Stimulated activated naive CD8-positive, alpha-beta T cell treated with anti-CD3 and anti-CD28 coated beads, Interleukin-15, Interleukin-2, amounts not matched to agents 100 U/mL and 50 U/mL, for 24 hours (primary cell): ENCODE measurements around the gene FHIT.

Experiments used
- ATAC-seq: fragments of 150-1000 bp; cut with Tn5 transposase; one replicate; pipeline ENCODE4 v1.10.0; 2021
- DNase-seq: peaks from one replicate; pipeline ENCODE4 v3.0.0; 2021

Gene FHIT

GRCh38 chr3:60839246-60839645 is 412.0 kb downstream of the FHIT start:
- DNase-seq (no peak), ATAC-seq (no peak)

GRCh38 chr3:60835796-60836195 is 415.5 kb downstream of the FHIT start:
- ATAC-seq (no peak), DNase-seq (no peak)

GRCh38 chr3:60829058-60829457 is 422.2 kb downstream of the FHIT start:
- no peak for ATAC-seq

GRCh38 chr3:60827666-60828065 is 423.6 kb downstream of the FHIT start:
- DNase-seq = no peak
- no peak for ATAC-seq

More at GRCh38 chr3:60829058-60829457, 422.2 kb downstream of the FHIT start:
- no peak for DNase-seq

- ATAC-seq = no peak
- DNase-seq = no peak
These were observed 424.7 kb downstream of the FHIT start for GRCh38 chr3:60826511-60826910.

- DNase-seq (no peak), ATAC-seq (no peak)
These were observed 438.8 kb downstream of the FHIT start for GRCh38 chr3:60812502-60812901.

- ATAC-seq (no peak), DNase-seq (no peak)
These were observed 440.4 kb downstream of the FHIT start for GRCh38 chr3:60810881-60811280.

GRCh38 chr3:60809857-60810610 is 441.2 kb downstream of the FHIT start:
- no peak for DNase-seq
- ATAC-seq = no peak

- DNase-seq = no peak
- ATAC-seq = no peak
These were observed 447.8 kb downstream of the FHIT start for GRCh38 chr3:60803216-60804173.

GRCh38 chr3:60801307-60801706 is 449.9 kb downstream of the FHIT start:
- DNase-seq (no peak), ATAC-seq (no peak)

GRCh38 chr3:60798456-60798855 is 452.8 kb downstream of the FHIT start:
- ATAC-seq = no peak
- no peak for DNase-seq

GRCh38 chr3:60792249-60792852 is 458.9 kb downstream of the FHIT start:
- DNase-seq = no peak
- ATAC-seq = no peak

GRCh38 chr3:60788185-60788584 is 463.1 kb downstream of the FHIT start:
- DNase-seq (no peak), ATAC-seq (no peak)

- no peak for ATAC-seq
- no peak for DNase-seq
These were observed 469.3 kb downstream of the FHIT start for GRCh38 chr3:60781935-60782334.

- DNase-seq (no peak), ATAC-seq (no peak)
These were observed 471.6 kb downstream of the FHIT start for GRCh38 chr3:60779637-60780036.

GRCh38 chr3:60775985-60776384 is 475.3 kb downstream of the FHIT start:
- no peak for DNase-seq

GRCh38 chr3:60774617-60775016 is 476.6 kb downstream of the FHIT start:
- DNase-seq (no peak), ATAC-seq (no peak)

More at GRCh38 chr3:60775985-60776384, 475.3 kb downstream of the FHIT start:
- no peak for ATAC-seq

GRCh38 chr3:60772584-60772983 is 478.7 kb downstream of the FHIT start:
- ATAC-seq (no peak), DNase-seq (no peak)

GRCh38 chr3:60771766-60772165 is 479.5 kb downstream of the FHIT start:
- DNase-seq (no peak), ATAC-seq (no peak)

- no peak for ATAC-seq
These were observed 480.7 kb downstream of the FHIT start for GRCh38 chr3:60770532-60770931.

GRCh38 chr3:60767536-60767935 is 483.7 kb downstream of the FHIT start:
- DNase-seq (no peak), ATAC-seq (no peak)

More at GRCh38 chr3:60770532-60770931, 480.7 kb downstream of the FHIT start:
- no peak for DNase-seq

- ATAC-seq = no peak
- DNase-seq = no peak
These were observed 485.5 kb downstream of the FHIT start for GRCh38 chr3:60765776-60766175.

GRCh38 chr3:60764870-60765269 is 486.4 kb downstream of the FHIT start:
- no peak for ATAC-seq
- no peak for DNase-seq
